K562 (cell line): ENCODE measurements around the gene MOCOS. TPM values are rescaled to one million over a fixed set of nuclear protein-coding genes. Genes with fewer than 3 reads are reported as not detected.

ENCODE experiments used
- ATAC-seq: fragments of 200-7000 bp; cut with Tn5 transposase; 3 replicates; pipeline ENCODE4 v1.9.1; 2020; ENCODE audit warnings: moderate library complexity
- BruUV-seq: library from RNA; stranded (reverse); fragments of 400-500 nt; replicated peaks from 2 replicates; lab custom pipeline; 2021; lab: Mats Ljungman, UMichigan
- CTCF ChIA-PET: fragments of 300-600 bp; formaldehyde crosslinking; extraction: SDS; loops from one replicate; lab custom pipeline; 2021; ENCODE audit warnings: low intra/inter-chr PET ratio; lab: Yijun Ruan, JAX
- POLR2A ChIA-PET: fragments of 300-600, 350-650 bp; sonication (Branson Sonifier 250); formaldehyde crosslinking; extraction: SDS; loops from one replicate; lab custom pipeline; 2021; ENCODE audit warnings: antibody characterized with exemption, inconsistent platforms; lab: Yijun Ruan, JAX
- DNase-seq, 4 experiments: peaks; one replicate each; pipeline versions ENCODE4 v3.0.0 to v3.0.0-alpha.2; 2011 to 2018; ENCODE audit warnings: low spot score in 3 of 4, mixed read lengths in 3 of 4; ENCODE audit errors: extremely low read depth in 1 of 4
- FAIRE-seq: peaks from 2 replicates; lab custom pipeline; 2011; peaks lifted over from hg19 to GRCh38; lab: Jason Lieb, UNC
- H2AFZ ChIP-seq: 2 replicates; pipeline ENCODE4 v1.6.0; 2011; ENCODE audit warnings: low read depth, low read length, control low read depth, inconsistent platforms
- H3K27ac ChIP-seq: fragments of 200-600 bp; 3 replicates; pipeline ENCODE4 v1.8.0; 2011; ENCODE audit warnings: low read depth, mild to moderate bottlenecking, control low read depth, inconsistent platforms, low read length, moderate library complexity, mixed read lengths; ENCODE audit errors: extremely low read depth
- H3K27me3 ChIP-seq, 2 experiments: fragments of 300-600 bp in 1 of 2; 2 replicates in 1 of 2; 3 replicates in 1 of 2; pipeline versions ENCODE4 v1.6.0 to v1.8.0; 2011; ENCODE audit warnings: inconsistent platforms in 2 of 2, low read length in 2 of 2, mild to moderate bottlenecking in 1 of 2, mixed read lengths in 1 of 2, moderate library complexity in 1 of 2; ENCODE audit not compliant: control insufficient read depth in 2 of 2, insufficient read depth in 2 of 2
- H3K36me3 ChIP-seq: fragments of 300-600 bp; 3 replicates; pipeline ENCODE4 v1.8.0; 2011; ENCODE audit warnings: mild to moderate bottlenecking, low read length, inconsistent platforms; ENCODE audit not compliant: control insufficient read depth, insufficient read depth
- H3K4me1 ChIP-seq, 2 experiments: fragments of 200-600 bp in 1 of 2; replicated peaks in 1 of 2; 2 replicates in 1 of 2; 3 replicates in 1 of 2; pipeline versions ENCODE4 v1.5.1 to v1.8.0; 2011; ENCODE audit warnings: inconsistent platforms in 2 of 2, low read length in 2 of 2, mild to moderate bottlenecking in 1 of 2, mixed read lengths in 1 of 2, moderate library complexity in 1 of 2; ENCODE audit not compliant: control insufficient read depth in 2 of 2, insufficient read depth in 2 of 2
- H3K4me2 ChIP-seq: 2 replicates; pipeline ENCODE4 v1.6.1; 2011; ENCODE audit warnings: low read length, control low read depth, inconsistent platforms, mixed read lengths; ENCODE audit not compliant: insufficient read depth
- H3K4me3 ChIP-seq: fragments of 200-600 bp; sonication (generic), shearing (Covaris generic); 2 replicates; pipeline ENCODE4 v1.5.1; 2016; ENCODE audit warnings: control low read depth, inconsistent platforms
- H3K79me2 ChIP-seq: fragments of 200-600 bp; 3 replicates; pipeline ENCODE4 v1.8.0; 2011; ENCODE audit warnings: low read length, inconsistent platforms; ENCODE audit not compliant: control insufficient read depth, insufficient read depth
- H3K9ac ChIP-seq, 2 experiments: 2 replicates each; pipeline versions ENCODE4 v1.6.0 to v1.6.1; 2011; ENCODE audit warnings: low read depth in 2 of 2, low read length in 2 of 2, control low read depth in 1 of 2, inconsistent platforms in 1 of 2, mild to moderate bottlenecking in 1 of 2, mixed read lengths in 1 of 2; ENCODE audit not compliant: insufficient read depth in 1 of 2
- H3K9me1 ChIP-seq: one replicate; pipeline ENCODE4 v1.6.0; 2011; ENCODE audit warnings: inconsistent platforms, mild to moderate bottlenecking, low read length, moderate library complexity; ENCODE audit not compliant: control insufficient read depth, insufficient read depth
- H3K9me3 ChIP-seq: replicated peaks from 2 replicates; pipeline ENCODE4 v1.5.1; 2011; ENCODE audit warnings: low read depth, low read length, inconsistent platforms; ENCODE audit not compliant: control insufficient read depth, insufficient read depth
- H4K20me1 ChIP-seq: replicated peaks from 2 replicates; pipeline ENCODE4 v1.6.1; 2011; ENCODE audit warnings: low read length, inconsistent platforms, mixed read lengths; ENCODE audit not compliant: control insufficient read depth, insufficient read depth
- TRIM24 ChIP-seq, 2 experiments: fragments of 450-650 bp; IDR thresholded peaks; 2 replicates each; pipeline ENCODE4 v1.6.1; 2016
- WGBS: fragments of 100-300 bp; shearing (Covaris generic); methylation state at CpG from one replicate; pipeline ENCODE4 v1.1.6; 2016; ENCODE audit warnings: low coverage, mixed read lengths; ENCODE audit not compliant: insufficient coverage; ENCODE audit errors: missing lambda C conversion rate; 5-methylcytosine and 5-hydroxymethylcytosine counted together
- in situ Hi-C: fragments of 300-500 bp; cut with MboI; formaldehyde crosslinking; loops from 4 replicates; pipeline ENCODE4 v1.15.0; 2018; ENCODE audit warnings: inconsistent platforms, mixed read lengths
- intact Hi-C: fragments of 100-400 bp; cut with micrococcal nuclease; formaldehyde crosslinking; loops from 2 replicates; pipeline ENCODE4 v1.14.2; 2022
- polyA plus RNA-seq, 8 experiments: library from polyadenylated mRNA; depleted of rRNA in 4 of 8; stranded (reverse) in 5 of 8; unstranded in 3 of 8; fragments of >200 nt; fragmentation: Nextera tagmentation in 2 of 8; fragmentation: Illumina TruSeq in 1 of 8; extraction: Ambion mirVana in 2 of 8; extraction: Trizol in 1 of 8; gene quantifications; 2 replicates each; pipeline versions ENCODE4 v1.2.1 to v1.2.3, GENCODE V29; 2011 to 2014; ENCODE audit warnings: inconsistent platforms in 1 of 8, missing spikeins in 1 of 8
- total RNA-seq, 7 experiments: library from RNA; depleted of rRNA in 6 of 7; stranded (reverse); fragments of >200 nt in 6 of 7; fragmentation: Illumina TruSeq in 2 of 7; extraction: Trizol in 2 of 7; gene quantifications; 2 replicates each; pipeline versions ENCODE4 v1.2.1 to v1.2.3, GENCODE V29; 2011 to 2021; ENCODE audit warnings: low replicate concordance in 1 of 7
- TF ChIP-seq, protein P1 (sequence below): fragments of 250-450 bp; sonication (Bioruptor Pico); IDR thresholded peaks from 2 replicates; pipeline ENCODE4 v1.5.1; 2021; ENCODE audit warnings: mild to moderate bottlenecking
- TF ChIP-seq, protein P2 (sequence below): fragments of 250-450 bp; sonication (Bioruptor Pico); IDR thresholded peaks from 2 replicates; pipeline ENCODE4 v1.8.0; 2022; ENCODE audit warnings: moderate library complexity, mild to moderate bottlenecking, inconsistent platforms
- TF ChIP-seq, protein P3 (sequence below): fragments of 450-650 bp; IDR thresholded peaks from 2 replicates; pipeline ENCODE4 v1.6.1; 2017; ENCODE audit warnings: antibody characterized with exemption, mild to moderate bottlenecking

Gene MOCOS
- total and polyA plus RNA-seq, 9 of the 15 experiments (the other 6 are each of a cell fraction or from before 2014, with no cell fraction given): 4.5 to 12.4 (median 9.1) TPM

DNA sequence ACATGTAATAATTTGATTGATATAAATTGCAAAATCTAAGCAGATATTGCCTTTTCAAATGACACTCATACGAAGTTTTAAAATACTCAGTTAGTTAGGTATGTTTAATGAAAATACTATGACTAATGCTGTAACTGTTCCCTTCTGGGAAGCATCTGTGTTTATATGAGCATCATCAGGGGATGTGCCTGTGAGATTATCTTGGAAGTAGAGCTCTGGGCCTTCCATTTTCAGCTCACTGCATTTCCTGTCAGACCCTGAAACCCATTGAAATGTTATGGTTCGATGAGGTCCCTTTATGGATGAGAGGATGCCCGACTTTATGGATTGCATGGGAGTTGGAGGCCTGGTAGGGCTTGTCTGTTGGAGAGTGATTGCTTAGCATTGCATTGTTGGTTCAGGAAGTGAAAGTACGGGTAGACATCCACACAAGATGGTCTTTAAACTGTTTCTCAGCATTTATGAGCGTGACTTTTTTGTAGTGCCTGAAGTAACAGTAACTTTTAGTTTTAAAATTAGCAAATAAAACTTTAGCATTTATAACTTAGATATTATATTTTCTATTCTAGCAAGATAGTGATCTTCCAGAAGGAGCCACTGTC is 28.9 kb upstream of the MOCOS start:
- no peaks in the 10 kb centered on the region for H3K79me2 ChIP-seq
- 86% methylated on average over 5 of the region's 5 CpGs for WGBS
- H3K4me1 ChIP-seq: no peaks in the 10 kb centered on the region
- no peak overlapping the region for H3K4me2 ChIP-seq
- no peaks in the 10 kb centered on the region for H3K9me1 ChIP-seq
- in situ Hi-C loops: no loop called here
- no peak overlapping the region for H3K9ac ChIP-seq
- BruUV-seq: no TSS peak
- POLR2A ChIA-PET: interaction anchor here (1.6 to 1.7 kb wide), 2 partner anchors 8 to 18 kb away, joined by 3 to 5 read pairs; no protein-coding TSS in a partner anchor
- DNase-seq (no peak), ATAC-seq (no peak), FAIRE-seq (no peak)
- no peak overlapping the region for H2AFZ ChIP-seq
- no peaks in the 10 kb centered on the region for H4K20me1 ChIP-seq
- peaks cover 96% of the 10 kb centered on the region for H3K36me3 ChIP-seq
- TF ChIP-seq, protein P1, sequence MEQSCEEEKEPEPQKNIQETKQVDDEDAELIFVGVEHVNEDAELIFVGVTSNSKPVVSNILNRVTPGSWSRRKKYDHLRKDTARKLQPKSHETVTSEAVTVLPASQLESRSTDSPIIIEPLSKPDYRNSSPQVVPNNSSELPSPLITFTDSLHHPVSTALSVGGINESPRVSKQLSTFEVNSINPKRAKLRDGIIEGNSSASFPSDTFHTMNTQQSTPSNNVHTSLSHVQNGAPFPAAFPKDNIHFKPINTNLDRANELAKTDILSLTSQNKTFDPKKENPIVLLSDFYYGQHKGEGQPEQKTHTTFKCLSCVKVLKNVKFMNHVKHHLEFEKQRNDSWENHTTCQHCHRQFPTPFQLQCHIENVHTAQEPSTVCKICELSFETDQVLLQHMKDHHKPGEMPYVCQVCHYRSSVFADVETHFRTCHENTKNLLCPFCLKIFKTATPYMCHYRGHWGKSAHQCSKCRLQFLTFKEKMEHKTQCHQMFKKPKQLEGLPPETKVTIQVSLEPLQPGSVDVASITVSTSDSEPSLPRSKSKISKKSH (CRISPR knock-in tag): no peak
- TF ChIP-seq, protein P2, sequence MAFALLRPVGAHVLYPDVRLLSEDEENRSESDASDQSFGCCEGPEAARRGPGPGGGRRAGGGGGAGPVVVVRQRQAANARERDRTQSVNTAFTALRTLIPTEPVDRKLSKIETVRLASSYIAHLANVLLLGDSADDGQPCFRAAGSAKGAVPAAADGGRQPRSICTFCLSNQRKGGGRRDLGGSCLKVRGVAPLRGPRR (CRISPR knock-in tag): no peak
- TF ChIP-seq TRIM24 (IDR thresholded peaks at IDR 0.05): no peak
- TF ChIP-seq, protein P3, sequence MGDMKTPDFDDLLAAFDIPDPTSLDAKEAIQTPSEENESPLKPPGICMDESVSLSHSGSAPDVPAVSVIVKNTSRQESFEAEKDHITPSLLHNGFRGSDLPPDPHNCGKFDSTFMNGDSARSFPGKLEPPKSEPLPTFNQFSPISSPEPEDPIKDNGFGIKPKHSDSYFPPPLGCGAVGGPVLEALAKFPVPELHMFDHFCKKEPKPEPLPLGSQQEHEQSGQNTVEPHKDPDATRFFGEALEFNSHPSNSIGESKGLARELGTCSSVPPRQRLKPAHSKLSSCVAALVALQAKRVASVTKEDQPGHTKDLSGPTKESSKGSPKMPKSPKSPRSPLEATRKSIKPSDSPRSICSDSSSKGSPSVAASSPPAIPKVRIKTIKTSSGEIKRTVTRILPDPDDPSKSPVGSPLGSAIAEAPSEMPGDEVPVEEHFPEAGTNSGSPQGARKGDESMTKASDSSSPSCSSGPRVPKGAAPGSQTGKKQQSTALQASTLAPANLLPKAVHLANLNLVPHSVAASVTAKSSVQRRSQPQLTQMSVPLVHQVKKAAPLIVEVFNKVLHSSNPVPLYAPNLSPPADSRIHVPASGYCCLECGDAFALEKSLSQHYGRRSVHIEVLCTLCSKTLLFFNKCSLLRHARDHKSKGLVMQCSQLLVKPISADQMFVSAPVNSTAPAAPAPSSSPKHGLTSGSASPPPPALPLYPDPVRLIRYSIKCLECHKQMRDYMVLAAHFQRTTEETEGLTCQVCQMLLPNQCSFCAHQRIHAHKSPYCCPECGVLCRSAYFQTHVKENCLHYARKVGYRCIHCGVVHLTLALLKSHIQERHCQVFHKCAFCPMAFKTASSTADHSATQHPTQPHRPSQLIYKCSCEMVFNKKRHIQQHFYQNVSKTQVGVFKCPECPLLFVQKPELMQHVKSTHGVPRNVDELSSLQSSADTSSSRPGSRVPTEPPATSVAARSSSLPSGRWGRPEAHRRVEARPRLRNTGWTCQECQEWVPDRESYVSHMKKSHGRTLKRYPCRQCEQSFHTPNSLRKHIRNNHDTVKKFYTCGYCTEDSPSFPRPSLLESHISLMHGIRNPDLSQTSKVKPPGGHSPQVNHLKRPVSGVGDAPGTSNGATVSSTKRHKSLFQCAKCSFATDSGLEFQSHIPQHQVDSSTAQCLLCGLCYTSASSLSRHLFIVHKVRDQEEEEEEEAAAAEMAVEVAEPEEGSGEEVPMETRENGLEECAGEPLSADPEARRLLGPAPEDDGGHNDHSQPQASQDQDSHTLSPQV: no peak
- intact Hi-C loops: no loop called here
- H3K4me3 ChIP-seq: no peak overlapping the region
- H3K9me3 ChIP-seq: no peaks in the 10 kb centered on the region
- H3K27ac ChIP-seq: no peak overlapping the region
- CTCF ChIA-PET: no interaction called here
- H3K27me3 ChIP-seq: no peaks in the 10 kb centered on the region
